ENCODE measurements around the gene LCN15. TPM values are rescaled to one million over a fixed set of nuclear protein-coding genes. Genes with fewer than 3 reads are reported as not detected.
"Not testable (repeated sequence)": the region's sequence is repeated elsewhere in the genome, so short reads cannot be mapped to it uniquely, and the experiment has no call there.

LCN15 gene
- total and polyA plus RNA-seq, 7 donors, result 0.70 to 9.0 (median 6.6) TPM; not detected in 4

DNA sequence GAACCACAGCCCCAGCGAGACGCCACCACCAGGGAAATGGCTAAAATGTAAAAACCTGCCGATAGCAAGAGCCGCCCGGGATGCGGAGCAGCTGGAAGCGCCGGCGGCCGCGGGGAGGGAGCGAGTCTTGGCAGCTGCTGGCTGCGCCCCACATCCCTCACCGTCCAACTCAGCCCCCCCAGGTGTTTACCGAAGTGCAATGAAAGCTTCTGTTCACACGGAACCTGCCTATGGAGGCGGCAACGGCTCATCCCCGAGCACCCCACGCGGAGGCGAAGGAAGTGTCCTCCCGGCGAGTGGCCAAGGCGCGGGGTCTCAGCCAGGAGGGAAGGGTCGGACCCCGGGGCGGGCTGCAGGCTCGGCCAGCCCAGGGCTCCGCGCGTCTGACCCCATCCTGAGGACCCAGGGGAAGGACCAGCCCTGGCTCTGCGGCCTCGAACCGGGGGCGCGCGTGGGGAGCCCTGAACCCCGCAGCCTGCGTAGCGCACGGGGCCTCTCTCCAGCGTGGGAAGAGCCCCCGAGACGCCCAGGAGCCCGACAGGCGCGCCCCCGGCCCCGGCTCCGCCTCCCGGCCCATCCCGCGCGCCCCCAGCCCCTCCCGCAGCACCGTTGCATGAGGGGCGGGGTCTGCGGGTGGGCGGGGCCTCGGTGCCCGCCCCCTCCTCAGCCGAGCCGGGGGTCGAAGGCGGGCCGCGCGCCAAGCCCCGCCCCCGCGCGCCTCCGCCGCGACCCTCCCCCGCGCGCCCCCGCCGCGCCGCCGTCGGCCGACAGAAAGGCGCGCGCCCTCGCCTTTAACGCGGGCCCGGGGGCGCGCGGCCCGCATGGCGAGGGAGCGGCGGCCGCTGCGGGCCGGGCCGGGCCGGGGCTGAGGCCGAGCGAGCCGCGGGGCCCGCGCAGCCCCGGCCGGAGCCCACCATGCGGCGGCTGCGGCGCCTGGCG is 52.3 kb downstream of the LCN15 start, which contains the start of gene DIPK1B:
DIPK1B (plus strand) TSS at position 822 of the 939 bp plus-strand sequence; CDS start at position 916, 94 bp downstream.
- no peak for DNase-seq
- intact Hi-C loops (cut with DNase I), result no loop called here
- peak within 1 kb of the TSS; percentile 51 to 70 (median 61) for H3K4me3 ChIP-seq
- no peaks in the 10 kb centered on the region for H3K36me3 ChIP-seq
- H3K9me3 ChIP-seq, result no peaks in the 10 kb centered on the region
- WGBS, 2 donors, result 1% methylated on average over 119 of the region's 119 CpGs
- TF ChIP-seq, protein P1, sequence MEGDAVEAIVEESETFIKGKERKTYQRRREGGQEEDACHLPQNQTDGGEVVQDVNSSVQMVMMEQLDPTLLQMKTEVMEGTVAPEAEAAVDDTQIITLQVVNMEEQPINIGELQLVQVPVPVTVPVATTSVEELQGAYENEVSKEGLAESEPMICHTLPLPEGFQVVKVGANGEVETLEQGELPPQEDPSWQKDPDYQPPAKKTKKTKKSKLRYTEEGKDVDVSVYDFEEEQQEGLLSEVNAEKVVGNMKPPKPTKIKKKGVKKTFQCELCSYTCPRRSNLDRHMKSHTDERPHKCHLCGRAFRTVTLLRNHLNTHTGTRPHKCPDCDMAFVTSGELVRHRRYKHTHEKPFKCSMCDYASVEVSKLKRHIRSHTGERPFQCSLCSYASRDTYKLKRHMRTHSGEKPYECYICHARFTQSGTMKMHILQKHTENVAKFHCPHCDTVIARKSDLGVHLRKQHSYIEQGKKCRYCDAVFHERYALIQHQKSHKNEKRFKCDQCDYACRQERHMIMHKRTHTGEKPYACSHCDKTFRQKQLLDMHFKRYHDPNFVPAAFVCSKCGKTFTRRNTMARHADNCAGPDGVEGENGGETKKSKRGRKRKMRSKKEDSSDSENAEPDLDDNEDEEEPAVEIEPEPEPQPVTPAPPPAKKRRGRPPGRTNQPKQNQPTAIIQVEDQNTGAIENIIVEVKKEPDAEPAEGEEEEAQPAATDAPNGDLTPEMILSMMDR (IDR thresholded peaks at IDR 0.05), result no peak
- TF ChIP-seq EP300 (IDR thresholded peaks at IDR 0.05), result no peak
- TF ChIP-seq POLR2A (IDR thresholded peaks at IDR 0.05), result no peak
- TF ChIP-seq POLR2AphosphoS5 (IDR thresholded peaks at IDR 0.05), result no peak
- peaks cover 0 to 23% (median 20%) of the 10 kb centered on the region in 4 donors for H3K4me1 ChIP-seq
- H3K27me3 ChIP-seq, result peaks cover 0 to 20% (median 20%) of the 10 kb centered on the region in 3 donors
- peak within 1 kb of the TSS; percentile 66 to 76 (median 74) for H3K27ac ChIP-seq

DNA sequence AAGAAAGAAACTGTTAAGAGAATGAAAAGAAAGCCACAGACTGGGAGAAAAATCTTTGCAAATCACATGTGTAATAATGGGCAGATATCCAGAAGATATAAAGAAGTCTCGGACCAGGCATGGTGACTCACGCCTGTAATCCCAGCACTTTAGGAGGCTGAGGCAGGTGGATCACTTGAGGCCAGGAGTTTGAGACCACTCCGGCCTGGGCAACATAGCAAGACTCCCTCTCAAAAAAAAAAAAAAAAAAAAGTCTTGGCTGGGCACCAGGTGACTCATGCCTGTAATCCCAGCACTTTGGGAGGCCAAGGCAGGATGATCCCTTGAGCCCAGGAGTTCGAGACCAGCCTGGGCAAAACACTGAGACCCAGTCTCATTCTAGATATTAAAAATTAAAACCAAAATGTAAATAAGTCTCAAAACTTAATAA is 53.1 kb downstream of the LCN15 start:
- H3K9me3 ChIP-seq; DNase-seq; H3K36me3 ChIP-seq; intact Hi-C loops (cut with DNase I): not testable (repeated sequence)
- H3K27ac ChIP-seq, result peak overlapping the region in 2 of 4 donors; percentile 33 to 53
- H3K4me1 ChIP-seq, result peaks cover 0 to 23% (median 20%) of the 10 kb centered on the region in 4 donors
- peak overlapping the region in 1 of 4 donors; percentile 69 for H3K4me3 ChIP-seq
- H3K27me3 ChIP-seq, result peaks cover 0 to 20% (median 20%) of the 10 kb centered on the region in 3 donors
- WGBS, 2 donors, result 23 to 60% methylated on average over 4 of the region's 4 CpGs

DNA sequence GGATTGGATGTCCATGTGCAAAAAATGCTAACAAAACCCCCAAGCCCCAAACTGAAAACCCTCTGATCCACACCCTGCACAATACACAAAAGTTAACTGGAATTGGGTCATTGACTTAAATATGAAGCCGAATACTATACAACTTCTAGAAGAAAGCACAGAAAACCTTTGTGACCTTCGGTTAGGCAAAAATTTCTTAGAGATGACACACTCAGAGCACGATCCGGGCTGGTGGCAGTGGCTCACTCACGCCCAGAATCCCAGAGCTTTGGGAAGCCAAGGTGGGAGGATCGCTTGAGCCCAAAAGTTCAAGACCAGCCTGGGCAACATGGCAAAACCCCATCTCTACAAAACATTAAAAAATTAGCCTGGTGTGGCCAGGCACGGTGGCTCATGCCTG is 53.8 kb downstream of the LCN15 start:
- 82 to 93% methylated on average over 7 of the region's 7 CpGs for WGBS, 2 donors
- Histone ChIP-seq H3K4me3 (no peak overlapping the region), H3K27me3 (peaks cover 0 to 20% (median 20%) of the 10 kb centered on the region in 3 donors), H3K4me1 (peaks cover 0 to 23% (median 20%) of the 10 kb centered on the region in 4 donors), H3K36me3 (no peaks in the 10 kb centered on the region), H3K27ac (peak overlapping the region in 2 of 4 donors; percentile 21 to 33), H3K9me3 (no peaks in the 10 kb centered on the region)
- TF ChIP-seq EP300 (IDR thresholded peaks at IDR 0.05), result no peak
- TF ChIP-seq, protein P1 (IDR thresholded peaks at IDR 0.05), result no peak
- intact Hi-C loops (cut with DNase I), result no loop called here
- no peak for DNase-seq

Small RNAs within 50 kb of the gene (small RNA-seq; reads per million reads assigned to genes)
- gene AL355987.2 (0 reads per million in 3 donors), gene ATP6V1G1P3 (0 reads per million in 3 donors), gene MIR6722 (0 reads per million in 3 donors)

Other genes with a start within 250 kb of the LCN15 start
- gene NOTCH1, start 218.5 kb downstream of the LCN15 start, total RNA-seq, result 10 to 100 TPM; 16.6 to 36.0 (median 31.8) TPM
- 10 to 100 TPM in 1 of 3 donors, 1 to 10 TPM in 2; 1.8 to 30.8 (median 3.7) TPM for gene NOTCH1, start 218.5 kb downstream of the LCN15 start, polyA plus RNA-seq
- 10 to 100 TPM; 31.0 to 75.6 (median 46.0) TPM for gene EGFL7, start 101.6 kb downstream of the LCN15 start, total RNA-seq
- gene EGFL7, start 101.6 kb downstream of the LCN15 start, polyA plus RNA-seq, result 10 to 100 TPM in 2 of 3 donors, 1 to 10 TPM in 1; 6.0 to 43.5 (median 27.6) TPM
- gene AGPAT2, start 77.1 kb downstream of the LCN15 start, total RNA-seq, result 10 to 100 TPM; 28.0 to 62.4 (median 33.7) TPM
- 100 to 1,000 TPM in 2 of 3 donors, 10 to 100 TPM in 1; 92.5 to 345 (median 181) TPM for gene AGPAT2, start 77.1 kb downstream of the LCN15 start, polyA plus RNA-seq
- gene DIPK1B, start 51.9 kb downstream of the LCN15 start, total RNA-seq, result 10 to 100 TPM in 3 of 4 donors, 1 to 10 TPM in 1; 9.6 to 18.3 (median 14.3) TPM
- 1 to 10 TPM in 1 of 3 donors, under 1 TPM in 2; 0.23 to 6.5 (median 0.60) TPM for gene DIPK1B, start 51.9 kb downstream of the LCN15 start, polyA plus RNA-seq
- gene LCN10, start 21.6 kb downstream of the LCN15 start, total RNA-seq, result 1 to 10 TPM; 1.5 to 6.4 (median 2.1) TPM
- gene LCN10, start 21.6 kb downstream of the LCN15 start, polyA plus RNA-seq, result 1 to 10 TPM; 1.2 to 9.2 (median 1.8) TPM
- 10 to 100 TPM in 1 of 4 donors, 1 to 10 TPM in 3; 1.2 to 19.1 (median 8.1) TPM for gene LCN6, start 16.0 kb downstream of the LCN15 start, total RNA-seq
- gene LCN6, start 16.0 kb downstream of the LCN15 start, polyA plus RNA-seq, result 1 to 10 TPM; 2.3 to 5.9 (median 4.2) TPM
- gene LCN8, start 6.3 kb downstream of the LCN15 start, total RNA-seq, result not detected
- gene LCN8, start 6.3 kb downstream of the LCN15 start, polyA plus RNA-seq, result under 1 TPM in 1 of 3 donors, not detected in 2; 0.04 TPM
- gene TMEM141, start 26.8 kb upstream of the LCN15 start, total RNA-seq, result 10 to 100 TPM; 37.5 to 84.7 (median 63.2) TPM
- gene TMEM141, start 26.8 kb upstream of the LCN15 start, polyA plus RNA-seq, result 100 to 1,000 TPM; 345 to 629 (median 415) TPM
- gene CCDC183, start 31.8 kb upstream of the LCN15 start, total RNA-seq, result 1 to 10 TPM in 2 of 4 donors, under 1 TPM in 1, not detected in 1; 0.71 to 1.5 (median 1.1) TPM
- 1 to 10 TPM; 3.0 to 3.5 (median 3.0) TPM for gene CCDC183, start 31.8 kb upstream of the LCN15 start, polyA plus RNA-seq
- 10 to 100 TPM; 36.0 to 55.9 (median 49.9) TPM for gene RABL6, start 43.4 kb upstream of the LCN15 start, total RNA-seq
- gene RABL6, start 43.4 kb upstream of the LCN15 start, polyA plus RNA-seq, result 100 to 1,000 TPM in 1 of 3 donors, 10 to 100 TPM in 2; 63.1 to 103 (median 68.7) TPM
- gene AJM1, start 78.0 kb upstream of the LCN15 start, total RNA-seq, result 1 to 10 TPM in 3 of 4 donors, under 1 TPM in 1; 0.82 to 8.6 (median 5.2) TPM
- gene AJM1, start 78.0 kb upstream of the LCN15 start, polyA plus RNA-seq, result 1 to 10 TPM in 2 of 3 donors, under 1 TPM in 1; 0.46 to 6.7 (median 1.8) TPM
- gene PHPT1, start 84.9 kb upstream of the LCN15 start, total RNA-seq, result 10 to 100 TPM; 39.0 to 73.1 (median 56.4) TPM
- gene PHPT1, start 84.9 kb upstream of the LCN15 start, polyA plus RNA-seq, result 100 to 1,000 TPM; 109 to 144 (median 120) TPM
- gene MAMDC4, start 87.8 kb upstream of the LCN15 start, total RNA-seq, result 1 to 10 TPM in 2 of 4 donors, under 1 TPM in 2; 0.71 to 2.8 (median 1.8) TPM
- 10 to 100 TPM in 1 of 3 donors, 1 to 10 TPM in 2; 1.6 to 25.3 (median 2.4) TPM for gene MAMDC4, start 87.8 kb upstream of the LCN15 start, polyA plus RNA-seq
- 100 to 1,000 TPM; 261 to 303 (median 281) TPM for gene EDF1, start 101.8 kb upstream of the LCN15 start, total RNA-seq
- gene EDF1, start 101.8 kb upstream of the LCN15 start, polyA plus RNA-seq, result 100 to 1,000 TPM; 541 to 755 (median 730) TPM
- gene TRAF2, start 122.0 kb upstream of the LCN15 start, total RNA-seq, result 1 to 10 TPM; 1.8 to 5.5 (median 3.9) TPM
- gene TRAF2, start 122.0 kb upstream of the LCN15 start, polyA plus RNA-seq, result 10 to 100 TPM; 13.2 to 21.9 (median 13.9) TPM
- gene FBXW5, start 180.2 kb upstream of the LCN15 start, total RNA-seq, result 100 to 1,000 TPM; 153 to 202 (median 171) TPM
- gene FBXW5, start 180.2 kb upstream of the LCN15 start, polyA plus RNA-seq, result 100 to 1,000 TPM; 147 to 182 (median 165) TPM
- not detected for gene C8G, start 180.7 kb upstream of the LCN15 start, total RNA-seq
- 10 to 100 TPM in 1 of 3 donors, 1 to 10 TPM in 2; 4.2 to 11.1 (median 5.4) TPM for gene C8G, start 180.7 kb upstream of the LCN15 start, polyA plus RNA-seq
- 1 to 10 TPM in 1 of 4 donors, not detected in 3; 1.2 TPM for gene LCN12, start 187.8 kb upstream of the LCN15 start, total RNA-seq
- gene LCN12, start 187.8 kb upstream of the LCN15 start, polyA plus RNA-seq, result 1 to 10 TPM in 1 of 3 donors, not detected in 2; 3.0 TPM
- gene PTGDS, start 213.0 kb upstream of the LCN15 start, total RNA-seq, result 10 to 100 TPM; 11.8 to 36.6 (median 32.4) TPM
- 100 to 1,000 TPM in 1 of 3 donors, 10 to 100 TPM in 1, 1 to 10 TPM in 1; 8.3 to 218 (median 24.0) TPM for gene PTGDS, start 213.0 kb upstream of the LCN15 start, polyA plus RNA-seq
- 1 to 10 TPM in 1 of 4 donors, under 1 TPM in 3; 0.14 to 1.1 (median 0.43) TPM for gene LCNL1, start 218.5 kb upstream of the LCN15 start, total RNA-seq
- under 1 TPM in 1 of 3 donors, not detected in 2; 0.50 TPM for gene LCNL1, start 218.5 kb upstream of the LCN15 start, polyA plus RNA-seq
- gene PAXX, start 227.9 kb upstream of the LCN15 start, total RNA-seq, result 10 to 100 TPM; 28.0 to 38.0 (median 36.2) TPM
- gene PAXX, start 227.9 kb upstream of the LCN15 start, polyA plus RNA-seq, result 10 to 100 TPM; 28.4 to 80.9 (median 40.8) TPM
- 1 to 10 TPM in 1 of 4 donors, not detected in 3; 1.4 TPM for gene CLIC3, start 232.1 kb upstream of the LCN15 start, total RNA-seq
- 1 to 10 TPM in 1 of 3 donors, not detected in 2; 4.7 TPM for gene CLIC3, start 232.1 kb upstream of the LCN15 start, polyA plus RNA-seq

Measured in sigmoid colon (tissue), 7 donors.